Endothelial cell (in vitro differentiated cells): ENCODE results near the gene ATP5PD. TPM values are rescaled to one million over a fixed set of nuclear protein-coding genes. Genes with fewer than 3 reads are reported as not detected.

ENCODE experiments used
- DNase-seq: peaks from one replicate; pipeline ENCODE4 v3.0.0; 2021; ENCODE audit warnings: low spot score
- H3K27ac Mint-ChIP-seq: one replicate; pipeline ENCODE4 v1.8.0; 2021; ENCODE audit warnings: mixed read lengths, inconsistent platforms; ENCODE audit not compliant: unreplicated experiment
- H3K27me3 Mint-ChIP-seq: one replicate; pipeline ENCODE4 v1.8.0; 2021; ENCODE audit warnings: mild to moderate bottlenecking, moderate library complexity, mixed read lengths, inconsistent platforms; ENCODE audit not compliant: unreplicated experiment
- H3K36me3 Mint-ChIP-seq: one replicate; pipeline ENCODE4 v1.8.0; 2021; ENCODE audit warnings: mild to moderate bottlenecking, low read depth, mixed read lengths, inconsistent platforms; ENCODE audit not compliant: unreplicated experiment
- H3K4me1 Mint-ChIP-seq: one replicate; pipeline ENCODE4 v1.8.0; 2021; ENCODE audit warnings: mild to moderate bottlenecking, mixed read lengths, inconsistent platforms; ENCODE audit not compliant: unreplicated experiment
- H3K4me3 Mint-ChIP-seq: one replicate; pipeline ENCODE4 v1.8.0; 2021; ENCODE audit warnings: mild to moderate bottlenecking, mixed read lengths, inconsistent platforms; ENCODE audit not compliant: unreplicated experiment
- H3K9me3 Mint-ChIP-seq: one replicate; pipeline ENCODE4 v1.8.0; 2021; ENCODE audit warnings: mixed read lengths, inconsistent platforms; ENCODE audit not compliant: unreplicated experiment
- total RNA-seq: library from RNA; stranded (reverse); fragmentation: NEBNext Ultra II Directional; extraction: Animal tissue kit (Norgen Biotek cat#: 25700); gene quantifications from one replicate; pipeline ENCODE4 v1.2.1, GENCODE V29; 2021; ENCODE audit not compliant: unreplicated experiment
- TF ChIP-seq, protein P1 (sequence below): fragments of 200-600 bp; sonication (generic); IDR thresholded peaks from one replicate; pipeline ENCODE4 v1.5.0; 2021; ENCODE audit warnings: antibody characterized with exemption; ENCODE audit not compliant: unreplicated experiment

ATP5PD gene
- total RNA-seq, 1 donor from 2014 or later: 179 TPM

DNA sequence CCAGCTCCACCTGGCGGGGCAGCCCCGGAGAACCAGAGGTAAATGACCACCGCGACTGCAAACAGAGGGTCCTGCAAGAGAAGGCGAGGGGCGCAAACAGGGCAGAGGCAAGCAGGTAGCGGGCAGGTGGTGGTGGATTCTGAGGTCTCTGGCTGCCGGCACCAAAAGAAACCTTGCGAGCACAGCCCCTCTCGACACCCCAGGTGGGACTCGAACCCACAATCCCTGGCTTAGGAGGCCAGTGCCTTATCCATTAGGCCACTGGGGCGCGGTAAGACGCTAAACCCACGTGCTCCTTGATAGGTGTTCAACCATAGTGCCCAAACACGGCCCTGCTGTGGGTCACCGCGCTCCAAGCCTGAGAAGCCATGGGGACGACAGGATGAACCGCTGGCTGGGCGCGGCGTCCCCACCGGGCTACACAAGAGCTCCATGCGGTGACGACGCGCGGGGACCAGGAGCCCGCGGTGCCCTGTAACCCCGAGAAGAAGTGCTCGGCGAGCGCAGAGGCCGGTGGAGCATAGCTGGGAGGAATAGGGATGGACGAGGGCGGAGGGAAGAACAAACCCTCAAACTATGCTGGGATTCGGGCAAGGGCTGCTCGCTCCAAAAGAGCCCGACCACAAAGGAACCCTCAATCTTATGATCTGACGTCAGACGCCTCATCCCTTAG lies 12.4 kb downstream of the ATP5PD start:
- Mint-ChIP-seq H3K27me3 (peaks cover 33% of the 10 kb centered on the region), H3K4me1 (peaks cover 2% of the 10 kb centered on the region), H3K27ac (peak overlapping the region; percentile 94), H3K9me3 (peaks cover 5% of the 10 kb centered on the region), H3K4me3 (peak overlapping the region; percentile 96), H3K36me3 (peaks cover 20% of the 10 kb centered on the region)
- DNase-seq: peak; percentile 94
- TF ChIP-seq, protein P1, sequence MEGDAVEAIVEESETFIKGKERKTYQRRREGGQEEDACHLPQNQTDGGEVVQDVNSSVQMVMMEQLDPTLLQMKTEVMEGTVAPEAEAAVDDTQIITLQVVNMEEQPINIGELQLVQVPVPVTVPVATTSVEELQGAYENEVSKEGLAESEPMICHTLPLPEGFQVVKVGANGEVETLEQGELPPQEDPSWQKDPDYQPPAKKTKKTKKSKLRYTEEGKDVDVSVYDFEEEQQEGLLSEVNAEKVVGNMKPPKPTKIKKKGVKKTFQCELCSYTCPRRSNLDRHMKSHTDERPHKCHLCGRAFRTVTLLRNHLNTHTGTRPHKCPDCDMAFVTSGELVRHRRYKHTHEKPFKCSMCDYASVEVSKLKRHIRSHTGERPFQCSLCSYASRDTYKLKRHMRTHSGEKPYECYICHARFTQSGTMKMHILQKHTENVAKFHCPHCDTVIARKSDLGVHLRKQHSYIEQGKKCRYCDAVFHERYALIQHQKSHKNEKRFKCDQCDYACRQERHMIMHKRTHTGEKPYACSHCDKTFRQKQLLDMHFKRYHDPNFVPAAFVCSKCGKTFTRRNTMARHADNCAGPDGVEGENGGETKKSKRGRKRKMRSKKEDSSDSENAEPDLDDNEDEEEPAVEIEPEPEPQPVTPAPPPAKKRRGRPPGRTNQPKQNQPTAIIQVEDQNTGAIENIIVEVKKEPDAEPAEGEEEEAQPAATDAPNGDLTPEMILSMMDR: no peak

DNA sequence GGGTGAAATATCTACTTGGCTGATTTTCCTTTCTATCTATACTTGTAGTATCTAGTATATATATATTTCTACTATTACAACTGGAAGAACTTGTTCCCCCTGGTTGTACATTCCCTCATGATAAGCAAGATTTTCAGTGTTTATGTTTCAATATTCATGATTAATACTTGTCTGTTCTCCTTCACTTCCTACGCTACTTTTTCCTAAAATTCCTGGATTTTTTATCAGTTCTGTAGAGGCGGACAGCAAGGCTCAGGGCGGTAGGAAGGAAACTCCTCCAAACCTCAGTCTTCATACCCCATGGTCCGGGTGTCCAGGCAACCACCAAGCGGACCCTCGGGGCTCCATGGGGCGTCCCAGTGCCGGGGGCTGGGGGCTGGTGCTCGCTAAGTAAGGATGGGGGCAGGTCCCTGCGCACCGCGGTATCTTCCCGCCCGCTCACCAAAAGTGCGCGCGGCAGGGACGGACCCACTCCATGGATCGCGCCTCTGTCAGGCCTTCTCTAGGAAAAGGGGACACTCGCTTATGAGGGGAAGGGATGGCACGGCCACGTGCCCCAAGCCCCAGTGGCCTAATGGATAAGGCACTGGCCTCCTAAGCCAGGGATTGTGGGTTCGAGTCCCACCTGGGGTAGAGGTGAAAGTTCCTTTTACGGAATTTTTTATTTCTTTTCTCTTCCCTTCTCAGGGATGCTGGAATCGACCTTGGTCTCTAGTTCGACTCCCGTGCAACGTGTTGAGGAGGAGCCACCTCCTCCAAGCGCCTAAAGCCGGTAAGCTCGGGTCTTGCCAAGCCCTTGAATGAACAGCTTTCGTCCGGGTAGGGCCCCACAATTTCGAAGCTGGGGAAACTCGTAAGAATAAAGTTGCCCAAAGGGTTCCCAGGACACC lies 13.2 kb downstream of the ATP5PD start:
- H3K27me3 Mint-ChIP-seq: peaks cover 33% of the 10 kb centered on the region
- peak overlapping the region; percentile 79 for H3K27ac Mint-ChIP-seq
- H3K4me1 Mint-ChIP-seq: peaks cover 2% of the 10 kb centered on the region
- TF ChIP-seq, protein P1: no peak
- H3K36me3 Mint-ChIP-seq: peaks cover 19% of the 10 kb centered on the region
- peaks cover 5% of the 10 kb centered on the region for H3K9me3 Mint-ChIP-seq
- peak; percentile 99 for DNase-seq
- H3K4me3 Mint-ChIP-seq: peak overlapping the region; percentile 96

DNA sequence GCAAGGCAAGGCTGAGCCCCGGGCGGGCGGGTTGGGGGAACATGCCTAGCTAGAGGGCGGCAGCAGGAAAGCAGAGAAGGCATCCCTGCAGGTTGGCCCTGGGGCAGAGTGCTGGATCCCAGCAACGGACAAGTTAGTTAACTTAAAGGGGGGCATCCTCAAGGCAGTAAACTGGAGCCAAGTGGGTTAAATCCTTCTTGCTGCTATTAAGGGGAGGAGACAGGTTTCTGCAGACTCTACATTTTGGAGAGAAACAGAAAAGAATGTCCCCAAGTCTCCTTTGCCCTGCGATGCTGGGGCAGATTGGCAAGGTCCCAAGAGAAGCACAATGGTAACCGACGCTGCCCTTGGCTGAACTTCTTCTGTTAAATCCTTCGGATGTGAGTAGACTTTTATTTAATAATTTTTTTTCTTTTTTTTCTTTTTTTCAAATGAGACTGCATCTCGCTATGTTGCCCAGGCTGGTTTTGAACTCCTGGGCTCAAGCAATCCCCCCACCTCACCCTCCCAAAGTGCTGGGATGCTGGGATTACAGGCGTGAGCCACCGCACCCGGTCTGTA lies 14.0 kb downstream of the ATP5PD start:
- peaks cover 2% of the 10 kb centered on the region for H3K4me1 Mint-ChIP-seq

DNA sequence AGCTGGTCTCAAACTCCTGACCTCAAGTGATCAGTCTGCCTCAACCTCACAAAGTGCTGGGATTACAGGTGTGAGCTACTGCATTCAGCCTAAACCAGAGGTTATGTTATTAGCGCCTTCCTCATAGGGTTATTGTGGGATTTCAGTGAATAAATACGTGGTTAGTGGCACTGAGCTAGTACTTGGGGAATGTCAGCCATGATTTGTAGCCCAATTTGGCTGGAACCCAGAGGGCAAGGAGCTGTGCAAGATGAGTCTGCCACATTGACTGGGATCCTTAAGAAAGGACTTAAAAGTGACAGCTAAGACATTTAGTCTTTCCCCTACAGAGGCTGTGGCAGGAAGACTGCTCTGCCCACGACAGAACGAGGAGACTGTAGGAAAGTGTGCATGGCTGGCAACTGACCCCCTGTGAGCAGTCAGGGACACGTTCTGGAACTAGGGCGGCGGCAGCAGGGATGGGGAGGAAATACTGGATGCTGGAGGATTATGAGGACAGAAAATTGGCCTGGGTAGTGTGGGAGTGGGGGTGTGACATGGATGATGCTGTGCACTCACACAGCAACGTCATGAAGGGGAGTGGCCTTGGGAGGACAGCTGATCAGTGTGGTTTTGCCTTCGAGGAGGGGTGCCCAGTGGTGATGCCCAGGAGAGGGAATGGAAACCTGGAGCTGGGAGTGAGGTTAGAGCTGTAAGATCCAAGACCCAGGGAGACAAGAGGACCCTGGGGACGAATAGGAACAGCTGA lies 14.6 kb downstream of the ATP5PD start:
- TF ChIP-seq, protein P1: no peak
- H3K9me3 Mint-ChIP-seq: peaks cover 5% of the 10 kb centered on the region
- H3K27me3 Mint-ChIP-seq: peaks cover 33% of the 10 kb centered on the region
- peaks cover 22% of the 10 kb centered on the region for H3K36me3 Mint-ChIP-seq
- peak overlapping the region; percentile 16 for H3K27ac Mint-ChIP-seq
- peaks cover 2% of the 10 kb centered on the region for H3K4me1 Mint-ChIP-seq
- H3K4me3 Mint-ChIP-seq: peak overlapping the region; percentile 71
- DNase-seq: no peak

More for the DNA sequence above, 14.0 kb downstream of the ATP5PD start:
- Mint-ChIP-seq H3K27me3 (peaks cover 33% of the 10 kb centered on the region), H3K36me3 (peaks cover 22% of the 10 kb centered on the region), H3K4me3 (no peak overlapping the region), H3K27ac (no peak overlapping the region), H3K9me3 (peaks cover 5% of the 10 kb centered on the region)
- TF ChIP-seq, protein P1: no peak
- DNase-seq: no peak
